Natural killer cell (primary cell): ENCODE measurements around the gene TK1. TPM values are rescaled to one million over a fixed set of nuclear protein-coding genes. Genes with fewer than 3 reads are reported as not detected.
"Not testable (repeated sequence)": the region's sequence is repeated elsewhere in the genome, so short reads cannot be mapped to it uniquely, and the experiment has no call there.

Experiments used
- ATAC-seq, 3 donors: fragments of 150-1000 bp in 2 of 3; fragments of 200-7000 bp in 1 of 3; cut with Tn5 transposase; 1 replicate in 1 of 3; 2 replicates in 2 of 3; pipeline ENCODE4 v1.10.0; 2021; ENCODE audit warnings: mild to moderate bottlenecking in 2 of 3, moderate library complexity in 2 of 3
- DNase-seq, 2 donors: peaks; one replicate each; pipeline versions ENCODE4 v3.0.0 to v3.0.0-alpha.2; 2013 to 2021; ENCODE audit warnings: mixed read lengths in 1 of 2
- H3K27ac ChIP-seq: one replicate; pipeline ENCODE4 v1.5.1; 2013; ENCODE audit warnings: mild to moderate bottlenecking, low read length
- H3K27me3 ChIP-seq: one replicate; pipeline ENCODE4 v1.6.1; 2013; ENCODE audit warnings: low read length; ENCODE audit not compliant: control insufficient read depth, insufficient read depth
- H3K36me3 ChIP-seq: one replicate; pipeline ENCODE4 v1.6.1; 2013; ENCODE audit warnings: low read length; ENCODE audit not compliant: control insufficient read depth, insufficient read depth
- H3K4me1 ChIP-seq: one replicate; pipeline ENCODE4 v1.6.1; 2013; ENCODE audit warnings: low read length; ENCODE audit not compliant: control insufficient read depth, insufficient read depth
- H3K4me3 ChIP-seq: one replicate; pipeline ENCODE4 v1.5.1; 2013; ENCODE audit warnings: low read length
- H3K9me3 ChIP-seq: one replicate; pipeline ENCODE4 v1.6.1; 2013; ENCODE audit warnings: low read length; ENCODE audit not compliant: control insufficient read depth, insufficient read depth
- H3K27ac Mint-ChIP-seq, 2 donors: one replicate each; pipeline ENCODE4 v1.8.0; 2022; ENCODE audit warnings: mild to moderate bottlenecking in 2 of 2, mixed read lengths in 2 of 2, moderate library complexity in 1 of 2
- H3K27me3 Mint-ChIP-seq, 2 donors: one replicate each; pipeline ENCODE4 v1.8.0; 2022; ENCODE audit warnings: low read depth in 2 of 2, mixed read lengths in 2 of 2
- H3K36me3 Mint-ChIP-seq: one replicate; pipeline ENCODE4 v1.8.0; 2022; ENCODE audit warnings: mixed read lengths
- H3K4me1 Mint-ChIP-seq, 2 donors: one replicate each; pipeline ENCODE4 v1.8.0; 2022; ENCODE audit warnings: mixed read lengths in 2 of 2
- H3K4me3 Mint-ChIP-seq: one replicate; pipeline ENCODE4 v1.8.0; 2022; ENCODE audit warnings: mild to moderate bottlenecking, moderate library complexity, mixed read lengths
- H3K9me3 Mint-ChIP-seq, 2 donors: one replicate each; pipeline ENCODE4 v1.8.0; 2022; ENCODE audit warnings: mixed read lengths in 2 of 2
- WGBS: methylation state at CpG from one replicate; pipeline ENCODE4 v1.1.7; 2013; ENCODE audit warnings: missing lambda C conversion rate; ENCODE audit not compliant: insufficient coverage; 5-methylcytosine and 5-hydroxymethylcytosine counted together
- intact Hi-C: fragments of 100-400 bp; cut with micrococcal nuclease; formaldehyde crosslinking; loops from one replicate; pipeline ENCODE4 v1.14.2; 2022
- total RNA-seq, 4 donors: library from RNA; stranded (reverse); fragments of 120-200 nt in 1 of 4; gene quantifications; one replicate each; pipeline versions ENCODE4 v1.2.3 to v1.2.4, GENCODE V29; 2013 to 2022
- TF ChIP-seq, protein P1 (sequence below): fragments of 200-600 bp; IDR thresholded peaks from one replicate; pipeline ENCODE4 v1.8.0; 2022; ENCODE audit warnings: antibody characterized with exemption

TK1 gene, protein sequence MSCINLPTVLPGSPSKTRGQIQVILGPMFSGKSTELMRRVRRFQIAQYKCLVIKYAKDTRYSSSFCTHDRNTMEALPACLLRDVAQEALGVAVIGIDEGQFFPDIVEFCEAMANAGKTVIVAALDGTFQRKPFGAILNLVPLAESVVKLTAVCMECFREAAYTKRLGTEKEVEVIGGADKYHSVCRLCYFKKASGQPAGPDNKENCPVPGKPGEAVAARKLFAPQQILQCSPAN
- total RNA-seq = 1 to 10 TPM; 2.1 to 5.1 (median 3.9) TPM
- 1.9 TPM for total RNA-seq (2013)

DNA sequence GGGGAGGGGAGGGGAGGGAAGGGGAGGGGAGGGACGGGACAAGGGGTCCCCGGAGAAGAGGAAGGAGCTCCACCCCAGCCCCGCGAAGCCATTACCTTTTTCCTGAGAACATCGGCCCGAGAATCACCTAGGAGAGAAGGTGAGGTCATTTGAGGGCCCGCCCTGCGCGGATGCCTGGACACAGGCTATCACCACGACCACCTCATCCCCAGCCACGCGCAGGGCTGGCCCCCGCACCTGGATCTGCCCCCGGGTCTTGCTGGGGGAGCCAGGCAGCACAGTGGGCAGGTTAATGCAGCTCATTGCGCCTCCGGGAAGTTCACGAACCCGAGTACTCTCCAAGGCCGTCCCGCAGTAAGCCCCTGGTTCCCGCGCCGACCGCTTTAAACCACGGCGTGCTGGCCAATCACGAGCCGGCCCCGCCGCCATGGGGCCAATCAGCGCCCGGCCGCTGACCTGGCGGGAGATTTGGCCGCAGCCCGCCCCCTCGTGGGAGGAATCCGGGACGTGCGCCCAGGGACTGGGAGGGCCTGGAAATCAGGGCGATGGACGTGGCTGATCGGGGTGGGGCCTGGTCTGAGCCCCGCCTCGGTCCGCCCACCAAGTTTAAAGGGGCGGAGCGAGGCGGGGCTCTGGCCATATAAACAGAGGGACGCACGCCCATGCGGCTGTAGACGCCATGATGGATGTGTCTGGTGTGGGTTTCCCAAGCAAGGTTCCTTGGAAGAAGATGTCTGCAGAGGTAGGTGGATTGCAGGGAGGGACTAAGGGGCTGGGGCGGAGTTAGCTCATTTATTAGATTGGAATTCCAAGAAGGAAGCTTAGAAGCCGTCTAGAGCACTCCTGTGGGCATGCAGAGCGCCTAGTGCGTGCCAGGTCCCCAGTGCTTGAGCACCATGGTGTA is at the start of gene TK1, which contains the start of gene AFMID:
Gene TK1 (minus strand): TSS at position 361 of the 904 bp plus-strand sequence. CDS start 58 bp downstream, at position 303.
Gene AFMID (plus strand): TSS at position 671 of the 904 bp plus-strand sequence. CDS start 9 bp downstream, at position 680.
- WGBS = 5% methylated on average over 57 of the region's 57 CpGs
- no peaks in the 10 kb centered on the region for H3K9me3 Mint-ChIP-seq
- H3K27me3 ChIP-seq = no peaks in the 10 kb centered on the region
- H3K36me3 Mint-ChIP-seq = no peaks in the 10 kb centered on the region
- DNase-seq (peak; percentile 77 to 82), ATAC-seq (peak; percentile 91 to 93 (median 92))
- peaks cover 0 to 15% of the 10 kb centered on the region in 2 donors for H3K4me1 Mint-ChIP-seq
- H3K36me3 ChIP-seq = no peaks in the 10 kb centered on the region
- peaks cover 17% of the 10 kb centered on the region for H3K4me1 ChIP-seq
- no peaks in the 10 kb centered on the region for H3K27me3 Mint-ChIP-seq
- intact Hi-C loops = no loop called here
- TF ChIP-seq, protein P1, sequence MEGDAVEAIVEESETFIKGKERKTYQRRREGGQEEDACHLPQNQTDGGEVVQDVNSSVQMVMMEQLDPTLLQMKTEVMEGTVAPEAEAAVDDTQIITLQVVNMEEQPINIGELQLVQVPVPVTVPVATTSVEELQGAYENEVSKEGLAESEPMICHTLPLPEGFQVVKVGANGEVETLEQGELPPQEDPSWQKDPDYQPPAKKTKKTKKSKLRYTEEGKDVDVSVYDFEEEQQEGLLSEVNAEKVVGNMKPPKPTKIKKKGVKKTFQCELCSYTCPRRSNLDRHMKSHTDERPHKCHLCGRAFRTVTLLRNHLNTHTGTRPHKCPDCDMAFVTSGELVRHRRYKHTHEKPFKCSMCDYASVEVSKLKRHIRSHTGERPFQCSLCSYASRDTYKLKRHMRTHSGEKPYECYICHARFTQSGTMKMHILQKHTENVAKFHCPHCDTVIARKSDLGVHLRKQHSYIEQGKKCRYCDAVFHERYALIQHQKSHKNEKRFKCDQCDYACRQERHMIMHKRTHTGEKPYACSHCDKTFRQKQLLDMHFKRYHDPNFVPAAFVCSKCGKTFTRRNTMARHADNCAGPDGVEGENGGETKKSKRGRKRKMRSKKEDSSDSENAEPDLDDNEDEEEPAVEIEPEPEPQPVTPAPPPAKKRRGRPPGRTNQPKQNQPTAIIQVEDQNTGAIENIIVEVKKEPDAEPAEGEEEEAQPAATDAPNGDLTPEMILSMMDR = peak; percentile 29
- peak within 1 kb of the TSS; percentile 38 for H3K4me3 ChIP-seq
- H3K27ac ChIP-seq = no peak within 1 kb of the TSS
- H3K9me3 ChIP-seq = no peaks in the 10 kb centered on the region
- H3K4me3 Mint-ChIP-seq = peak within 1 kb of the TSS; percentile 80
- H3K27ac Mint-ChIP-seq = peak within 1 kb of the TSS in 1 of 2 donors; percentile 59

DNA sequence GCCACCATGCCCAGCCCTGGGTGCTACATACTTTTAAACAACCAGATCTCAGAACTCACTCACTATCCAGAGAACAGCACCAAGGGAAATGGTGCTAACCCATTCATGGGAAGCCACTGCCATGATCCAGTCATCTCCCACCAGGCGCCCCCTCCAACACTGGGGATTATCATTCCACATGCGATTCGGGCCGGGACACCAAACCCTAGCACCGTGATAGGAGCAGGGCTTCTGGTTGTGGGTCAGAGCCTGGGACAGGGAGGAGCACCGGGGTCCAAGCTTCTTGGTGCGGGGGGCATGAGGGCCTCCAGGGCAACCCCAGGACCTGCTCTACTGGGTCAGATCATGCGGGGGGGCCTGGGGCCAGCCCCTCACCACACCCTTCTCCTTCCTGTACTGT is 49.0 kb upstream of the TK1 start:
- Histone ChIP-seq H3K36me3 (no peaks in the 10 kb centered on the region), H3K27ac (no peak overlapping the region), H3K9me3 (no peaks in the 10 kb centered on the region), H3K27me3 (peaks cover 14% of the 10 kb centered on the region), H3K4me1 (peaks cover 10% of the 10 kb centered on the region), H3K4me3 (no peak overlapping the region)
- intact Hi-C loops = no loop called here
- no peak overlapping the region for H3K4me3 Mint-ChIP-seq
- no peak overlapping the region for H3K27ac Mint-ChIP-seq
- H3K27me3 Mint-ChIP-seq = peaks cover 16% of the 10 kb centered on the region in 2 donors
- DNase-seq = no peak
- WGBS = 83% methylated on average over 8 of the region's 8 CpGs
- no peak for ATAC-seq
- peaks cover 0 to 4% of the 10 kb centered on the region in 2 donors for H3K4me1 Mint-ChIP-seq
- H3K36me3 Mint-ChIP-seq = no peaks in the 10 kb centered on the region
- TF ChIP-seq, protein P1 = no peak
- no peaks in the 10 kb centered on the region for H3K9me3 Mint-ChIP-seq

DNA sequence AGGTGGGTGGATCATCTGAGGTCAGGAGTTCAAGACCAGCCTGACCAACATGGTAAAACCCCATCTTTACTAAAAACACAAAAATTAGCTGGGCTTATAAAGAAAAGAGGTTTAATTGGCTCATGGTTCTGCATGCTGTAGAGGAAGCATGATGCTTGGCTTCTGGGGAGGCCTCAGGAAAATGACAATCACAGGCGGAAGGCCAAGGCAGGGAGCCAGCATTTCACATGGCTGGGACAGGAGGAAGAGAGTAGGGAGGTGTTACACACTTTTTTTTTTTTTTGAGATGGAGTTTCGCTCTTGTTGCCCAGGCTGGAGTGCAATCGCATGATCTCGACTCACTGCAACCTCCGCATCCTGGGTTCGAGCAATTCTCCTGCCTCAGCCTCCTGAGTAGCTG is 48.2 kb upstream of the TK1 start:
- H3K9me3 Mint-ChIP-seq, H3K4me1 Mint-ChIP-seq, intact Hi-C loops, H3K27ac ChIP-seq, H3K36me3 ChIP-seq, ATAC-seq, H3K4me3 Mint-ChIP-seq, H3K9me3 ChIP-seq, DNase-seq, H3K4me3 ChIP-seq, H3K4me1 ChIP-seq, H3K36me3 Mint-ChIP-seq, H3K27ac Mint-ChIP-seq: not testable (repeated sequence)
- peaks cover 21 to 22% of the 10 kb centered on the region in 2 donors for H3K27me3 Mint-ChIP-seq
- WGBS = 90% methylated on average over 6 of the region's 6 CpGs
- H3K27me3 ChIP-seq = peaks cover 23% of the 10 kb centered on the region

DNA sequence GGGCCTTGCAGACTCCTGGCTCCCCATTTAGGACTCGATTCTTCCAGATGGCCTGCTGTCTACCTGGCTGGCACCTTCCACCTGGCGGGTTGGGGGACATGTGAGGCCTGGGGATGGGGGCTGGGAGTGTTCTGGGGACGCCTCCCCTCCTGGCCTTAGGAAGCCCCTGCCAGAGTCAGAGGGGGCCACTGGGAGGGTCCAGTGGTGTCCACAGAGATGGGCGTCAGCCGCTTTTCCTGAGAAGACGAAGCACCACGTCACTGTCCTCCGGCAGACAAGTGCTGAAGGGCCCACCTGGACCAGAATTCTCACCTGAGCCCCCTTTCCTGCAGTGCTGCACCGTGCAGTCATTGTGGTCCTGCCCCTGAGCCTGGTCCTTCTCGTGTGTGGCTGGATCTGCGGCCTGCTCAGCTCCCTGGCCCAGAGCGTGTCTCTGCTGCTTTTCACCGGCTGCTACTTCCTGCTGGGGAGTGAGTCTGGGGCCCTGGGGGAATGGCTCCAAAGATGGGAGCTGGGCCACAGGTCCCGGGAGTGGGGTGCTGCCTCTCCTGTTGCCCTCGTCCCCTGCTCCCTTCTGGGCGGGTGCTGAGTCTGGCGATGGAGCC is 47.5 kb upstream of the TK1 start:
- no peak overlapping the region for H3K4me3 ChIP-seq
- WGBS = 88% methylated on average over 17 of the region's 17 CpGs
- ATAC-seq = no peak
- H3K27ac ChIP-seq = no peak overlapping the region
- H3K4me1 ChIP-seq = peaks cover 10% of the 10 kb centered on the region
- peaks cover 0 to 4% of the 10 kb centered on the region in 2 donors for H3K4me1 Mint-ChIP-seq
- H3K27me3 Mint-ChIP-seq = peaks cover 21 to 22% of the 10 kb centered on the region in 2 donors
- H3K27me3 ChIP-seq = peaks cover 23% of the 10 kb centered on the region
- intact Hi-C loops = no loop called here
- H3K27ac Mint-ChIP-seq = no peak overlapping the region
- TF ChIP-seq, protein P1 = no peak
- H3K36me3 ChIP-seq = no peaks in the 10 kb centered on the region
- no peaks in the 10 kb centered on the region for H3K36me3 Mint-ChIP-seq
- DNase-seq = no peak
- H3K4me3 Mint-ChIP-seq = no peak overlapping the region
- no peaks in the 10 kb centered on the region for H3K9me3 ChIP-seq
- no peaks in the 10 kb centered on the region for H3K9me3 Mint-ChIP-seq
